Measurements from ENCODE around the gene P4HA3.
"Not testable (repeated sequence)": the region's sequence is repeated elsewhere in the genome, so short reads cannot be mapped to it uniquely, and the experiment has no call there.

The P4HA3 gene

DNA sequence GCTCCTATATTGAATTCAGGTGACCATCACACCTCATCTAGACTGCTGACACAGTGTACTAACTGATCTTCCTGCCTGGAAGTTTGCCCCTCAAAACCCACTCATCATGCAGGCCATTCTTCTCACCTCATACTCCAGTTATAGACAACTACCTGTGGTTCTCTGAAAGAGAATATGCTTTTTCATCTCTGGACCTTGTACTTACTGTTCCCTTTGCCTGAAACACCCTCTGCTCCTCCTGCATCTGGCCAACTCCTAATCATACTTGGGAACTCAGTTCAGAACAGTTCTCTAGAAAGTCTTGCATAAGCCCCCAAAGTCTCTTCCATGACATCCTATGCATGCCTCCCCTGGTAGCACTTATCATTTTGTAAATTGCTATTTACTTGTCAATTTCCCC is 28.2 kb upstream of the P4HA3 start:
- TF ChIP-seq, protein P1, sequence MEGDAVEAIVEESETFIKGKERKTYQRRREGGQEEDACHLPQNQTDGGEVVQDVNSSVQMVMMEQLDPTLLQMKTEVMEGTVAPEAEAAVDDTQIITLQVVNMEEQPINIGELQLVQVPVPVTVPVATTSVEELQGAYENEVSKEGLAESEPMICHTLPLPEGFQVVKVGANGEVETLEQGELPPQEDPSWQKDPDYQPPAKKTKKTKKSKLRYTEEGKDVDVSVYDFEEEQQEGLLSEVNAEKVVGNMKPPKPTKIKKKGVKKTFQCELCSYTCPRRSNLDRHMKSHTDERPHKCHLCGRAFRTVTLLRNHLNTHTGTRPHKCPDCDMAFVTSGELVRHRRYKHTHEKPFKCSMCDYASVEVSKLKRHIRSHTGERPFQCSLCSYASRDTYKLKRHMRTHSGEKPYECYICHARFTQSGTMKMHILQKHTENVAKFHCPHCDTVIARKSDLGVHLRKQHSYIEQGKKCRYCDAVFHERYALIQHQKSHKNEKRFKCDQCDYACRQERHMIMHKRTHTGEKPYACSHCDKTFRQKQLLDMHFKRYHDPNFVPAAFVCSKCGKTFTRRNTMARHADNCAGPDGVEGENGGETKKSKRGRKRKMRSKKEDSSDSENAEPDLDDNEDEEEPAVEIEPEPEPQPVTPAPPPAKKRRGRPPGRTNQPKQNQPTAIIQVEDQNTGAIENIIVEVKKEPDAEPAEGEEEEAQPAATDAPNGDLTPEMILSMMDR (IDR thresholded peaks at IDR 0.05; ENCODE audit: low read depth, low read length, missing control alignments): no peak
- DNase-seq (ENCODE audit: low read depth): no peak
- no peak overlapping the region for H3K4me3 ChIP-seq (ENCODE audit: low read depth, low read length)

- no peak for DNase-seq (ENCODE audit: low read depth)
- H3K4me3 ChIP-seq (ENCODE audit: low read depth, low read length): no peak overlapping the region
- TF ChIP-seq, protein P1 (IDR thresholded peaks at IDR 0.05; ENCODE audit: low read depth, low read length, missing control alignments): no peak
Measured at GRCh38 chr11:74338963-74339362, 27.5 kb upstream of the P4HA3 start.

GRCh38 chr11:74333193-74333592 is 21.8 kb upstream of the P4HA3 start:
- H3K4me3 ChIP-seq (ENCODE audit: low read depth, low read length): no peak overlapping the region
- TF ChIP-seq, protein P1 (IDR thresholded peaks at IDR 0.05; ENCODE audit: low read depth, low read length, missing control alignments): no peak
- no peak for DNase-seq (ENCODE audit: low read depth)

DNA sequence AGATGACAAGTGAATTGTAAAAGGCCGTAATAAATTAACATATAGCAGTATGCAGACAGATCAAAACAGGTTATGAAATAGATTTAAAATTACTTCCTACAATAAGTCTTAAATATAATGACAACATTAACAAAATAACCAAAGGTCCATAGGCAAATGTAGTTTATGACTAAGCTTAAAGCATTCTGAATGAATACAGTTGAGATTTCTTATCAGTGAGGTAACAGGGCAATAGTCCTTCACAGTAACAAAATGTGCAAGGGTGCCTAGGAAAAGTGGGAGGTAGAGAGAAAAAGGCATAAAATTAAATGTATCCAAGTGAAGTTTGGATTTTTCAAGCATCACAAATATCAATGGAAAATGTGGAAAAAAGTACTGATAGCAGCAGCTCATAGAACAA is 20.9 kb upstream of the P4HA3 start:
- TF ChIP-seq, protein P1 (IDR thresholded peaks at IDR 0.05; ENCODE audit: low read depth, low read length, missing control alignments): no peak
- no peak for DNase-seq (ENCODE audit: low read depth)
- H3K4me3 ChIP-seq (ENCODE audit: low read depth, low read length): no peak overlapping the region

DNA sequence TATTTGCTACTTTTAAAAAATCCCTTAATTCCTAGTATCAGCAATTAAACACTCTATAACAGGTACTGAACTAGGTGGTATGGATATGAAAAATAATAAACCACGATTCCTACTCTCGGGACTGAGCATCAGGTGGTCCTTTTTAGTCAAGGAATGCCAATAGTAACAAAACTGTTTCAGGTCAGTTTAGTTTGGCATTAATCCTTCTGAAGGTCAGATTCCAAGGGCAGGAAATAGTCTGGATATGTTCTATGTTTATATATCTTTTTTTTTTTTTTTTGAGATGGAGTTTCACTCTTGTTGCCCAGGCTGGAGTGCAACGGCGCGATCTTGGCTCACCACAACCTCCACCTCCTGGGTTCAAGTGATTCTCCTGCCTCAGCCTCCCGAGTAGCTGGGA is 19.6 kb upstream of the P4HA3 start:
- not testable (repeated sequence) for DNase-seq (ENCODE audit: low read depth); H3K4me3 ChIP-seq (ENCODE audit: low read depth, low read length)

DNA sequence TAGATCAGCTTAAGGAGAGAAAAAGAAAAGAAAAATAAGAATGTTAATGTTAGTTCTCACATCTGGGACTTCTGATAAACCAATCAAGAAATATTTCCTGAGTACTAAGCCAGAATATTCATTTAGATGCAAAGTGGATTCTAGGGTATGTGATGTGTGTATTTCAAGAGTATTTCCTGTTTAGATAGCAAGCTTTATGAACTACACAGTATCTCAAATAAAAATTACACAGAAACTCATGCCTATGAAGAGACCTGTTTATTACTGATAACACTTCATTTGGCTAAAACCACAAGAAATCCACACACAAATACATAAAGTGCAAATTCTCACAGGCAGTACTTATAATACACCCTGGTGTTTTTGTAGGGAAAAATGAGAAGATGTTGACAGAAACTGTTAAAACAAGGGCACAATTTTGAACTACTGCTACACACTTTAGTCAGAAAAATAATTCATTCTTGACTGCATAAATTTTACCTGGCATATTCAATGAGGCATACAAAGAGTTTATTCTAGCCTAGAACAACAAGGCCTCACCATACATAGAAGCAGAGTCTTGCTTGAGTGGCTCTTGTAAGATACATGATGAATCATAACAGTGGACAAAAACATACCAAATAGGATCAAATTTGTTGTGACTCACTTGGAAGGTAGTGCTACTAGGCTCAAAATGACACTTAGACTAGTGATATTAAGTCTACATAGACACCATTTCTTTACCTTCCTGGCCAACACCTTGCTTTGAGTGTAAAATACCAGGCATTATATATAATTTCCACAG is 18.8 kb upstream of the P4HA3 start:
- DNase-seq (ENCODE audit: low read depth): no peak
- TF ChIP-seq, protein P1 (IDR thresholded peaks at IDR 0.05; ENCODE audit: low read depth, low read length, missing control alignments): no peak
- H3K4me3 ChIP-seq (ENCODE audit: low read depth, low read length): no peak overlapping the region

DNA sequence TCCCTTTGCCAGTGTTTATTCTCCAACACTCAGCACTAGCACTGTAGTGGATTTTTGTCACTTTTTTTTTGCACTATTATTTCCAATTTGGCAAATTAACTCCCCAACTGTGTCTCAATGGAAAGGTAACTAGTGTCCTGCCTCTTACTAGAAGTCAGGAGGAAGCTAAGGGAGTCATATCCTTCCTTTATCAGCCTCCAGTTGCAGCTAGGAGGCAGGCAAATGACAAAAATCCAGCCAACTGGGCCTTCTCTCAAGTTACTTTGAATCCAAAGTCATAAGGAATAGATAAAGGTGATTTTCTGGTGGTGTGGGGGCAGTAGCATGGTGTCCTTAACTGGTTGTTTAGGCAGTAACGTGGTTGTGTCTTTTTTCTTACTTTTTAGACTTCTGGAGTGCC is 15.6 kb upstream of the P4HA3 start:
- TF ChIP-seq, protein P1 (IDR thresholded peaks at IDR 0.05; ENCODE audit: low read depth, low read length, missing control alignments): no peak
- no peak for DNase-seq (ENCODE audit: low read depth)
- no peak overlapping the region for H3K4me3 ChIP-seq (ENCODE audit: low read depth, low read length)
